K562 (cell line): ENCODE measurements around the gene WBP2NL. TPM values are rescaled to one million over a fixed set of nuclear protein-coding genes. Genes with fewer than 3 reads are reported as not detected.

ENCODE experiments used
- ATAC-seq: fragments of 200-7000 bp; cut with Tn5 transposase; 3 replicates; pipeline ENCODE4 v1.9.1; 2020; ENCODE audit warnings: moderate library complexity
- BruUV-seq: library from RNA; stranded (reverse); fragments of 400-500 nt; replicated peaks from 2 replicates; lab custom pipeline; 2021; lab: Mats Ljungman, UMichigan
- CTCF ChIA-PET: fragments of 300-600 bp; formaldehyde crosslinking; extraction: SDS; loops from one replicate; lab custom pipeline; 2021; ENCODE audit warnings: low intra/inter-chr PET ratio; lab: Yijun Ruan, JAX
- POLR2A ChIA-PET: fragments of 300-600, 350-650 bp; sonication (Branson Sonifier 250); formaldehyde crosslinking; extraction: SDS; loops from one replicate; lab custom pipeline; 2021; ENCODE audit warnings: antibody characterized with exemption, inconsistent platforms; lab: Yijun Ruan, JAX
- DNase-seq, 4 experiments: peaks; one replicate each; pipeline versions ENCODE4 v3.0.0 to v3.0.0-alpha.2; 2011 to 2018; ENCODE audit warnings: low spot score in 3 of 4, mixed read lengths in 3 of 4; ENCODE audit errors: extremely low read depth in 1 of 4
- FAIRE-seq: peaks from 2 replicates; lab custom pipeline; 2011; peaks lifted over from hg19 to GRCh38; lab: Jason Lieb, UNC
- H2AFZ ChIP-seq: 2 replicates; pipeline ENCODE4 v1.6.0; 2011; ENCODE audit warnings: low read depth, low read length, control low read depth, inconsistent platforms
- H3K27ac ChIP-seq: fragments of 200-600 bp; 3 replicates; pipeline ENCODE4 v1.8.0; 2011; ENCODE audit warnings: low read depth, mild to moderate bottlenecking, control low read depth, inconsistent platforms, low read length, moderate library complexity, mixed read lengths; ENCODE audit errors: extremely low read depth
- H3K27me3 ChIP-seq, 2 experiments: fragments of 300-600 bp in 1 of 2; 2 replicates in 1 of 2; 3 replicates in 1 of 2; pipeline versions ENCODE4 v1.6.0 to v1.8.0; 2011; ENCODE audit warnings: inconsistent platforms in 2 of 2, low read length in 2 of 2, mild to moderate bottlenecking in 1 of 2, mixed read lengths in 1 of 2, moderate library complexity in 1 of 2; ENCODE audit not compliant: control insufficient read depth in 2 of 2, insufficient read depth in 2 of 2
- H3K36me3 ChIP-seq: fragments of 300-600 bp; 3 replicates; pipeline ENCODE4 v1.8.0; 2011; ENCODE audit warnings: mild to moderate bottlenecking, low read length, inconsistent platforms; ENCODE audit not compliant: control insufficient read depth, insufficient read depth
- H3K4me1 ChIP-seq, 2 experiments: fragments of 200-600 bp in 1 of 2; replicated peaks in 1 of 2; 2 replicates in 1 of 2; 3 replicates in 1 of 2; pipeline versions ENCODE4 v1.5.1 to v1.8.0; 2011; ENCODE audit warnings: inconsistent platforms in 2 of 2, low read length in 2 of 2, mild to moderate bottlenecking in 1 of 2, mixed read lengths in 1 of 2, moderate library complexity in 1 of 2; ENCODE audit not compliant: control insufficient read depth in 2 of 2, insufficient read depth in 2 of 2
- H3K4me2 ChIP-seq: 2 replicates; pipeline ENCODE4 v1.6.1; 2011; ENCODE audit warnings: low read length, control low read depth, inconsistent platforms, mixed read lengths; ENCODE audit not compliant: insufficient read depth
- H3K4me3 ChIP-seq: fragments of 200-600 bp; sonication (generic), shearing (Covaris generic); 2 replicates; pipeline ENCODE4 v1.5.1; 2016; ENCODE audit warnings: control low read depth, inconsistent platforms
- H3K79me2 ChIP-seq: fragments of 200-600 bp; 3 replicates; pipeline ENCODE4 v1.8.0; 2011; ENCODE audit warnings: low read length, inconsistent platforms; ENCODE audit not compliant: control insufficient read depth, insufficient read depth
- H3K9ac ChIP-seq, 2 experiments: 2 replicates each; pipeline versions ENCODE4 v1.6.0 to v1.6.1; 2011; ENCODE audit warnings: low read depth in 2 of 2, low read length in 2 of 2, control low read depth in 1 of 2, inconsistent platforms in 1 of 2, mild to moderate bottlenecking in 1 of 2, mixed read lengths in 1 of 2; ENCODE audit not compliant: insufficient read depth in 1 of 2
- H3K9me1 ChIP-seq: one replicate; pipeline ENCODE4 v1.6.0; 2011; ENCODE audit warnings: inconsistent platforms, mild to moderate bottlenecking, low read length, moderate library complexity; ENCODE audit not compliant: control insufficient read depth, insufficient read depth
- H3K9me3 ChIP-seq: replicated peaks from 2 replicates; pipeline ENCODE4 v1.5.1; 2011; ENCODE audit warnings: low read depth, low read length, inconsistent platforms; ENCODE audit not compliant: control insufficient read depth, insufficient read depth
- H4K20me1 ChIP-seq: replicated peaks from 2 replicates; pipeline ENCODE4 v1.6.1; 2011; ENCODE audit warnings: low read length, inconsistent platforms, mixed read lengths; ENCODE audit not compliant: control insufficient read depth, insufficient read depth
- CTBP1 ChIP-seq: fragments of 450-650 bp; IDR thresholded peaks from 2 replicates; pipeline ENCODE4 v1.6.1; 2016; ENCODE audit warnings: borderline replicate concordance
- GABPB2 ChIP-seq: fragments of 250-450 bp; sonication (Bioruptor Pico); conservative IDR thresholded peaks from 2 replicates; pipeline ENCODE4 v1.5.1; 2021; ENCODE audit warnings: mild to moderate bottlenecking
- SIRT6 ChIP-seq: IDR thresholded peaks from one replicate; pipeline ENCODE4 v1.6.1; 2012; ENCODE audit warnings: low read depth, mild to moderate bottlenecking, control low read depth, inconsistent platforms, low read length, moderate library complexity
- ZNF197 ChIP-seq: fragments of 200-800 bp; sonication (Bioruptor generic); IDR thresholded peaks from 2 replicates; pipeline ENCODE4 v1.6.1; 2016; ENCODE audit warnings: low read depth, missing genetic modification characterization, missing compliant biosample characterization
- ZNF583 ChIP-seq: fragments of 250-450 bp; sonication (Bioruptor Pico); IDR thresholded peaks from 2 replicates; pipeline ENCODE4 v1.4.0; 2020
- WGBS: fragments of 100-300 bp; shearing (Covaris generic); methylation state at CpG from one replicate; pipeline ENCODE4 v1.1.6; 2016; ENCODE audit warnings: low coverage, mixed read lengths; ENCODE audit not compliant: insufficient coverage; ENCODE audit errors: missing lambda C conversion rate; 5-methylcytosine and 5-hydroxymethylcytosine counted together
- in situ Hi-C: fragments of 300-500 bp; cut with MboI; formaldehyde crosslinking; loops from 4 replicates; pipeline ENCODE4 v1.15.0; 2018; ENCODE audit warnings: inconsistent platforms, mixed read lengths
- intact Hi-C: fragments of 100-400 bp; cut with micrococcal nuclease; formaldehyde crosslinking; loops from 2 replicates; pipeline ENCODE4 v1.14.2; 2022
- polyA plus RNA-seq, 8 experiments: library from polyadenylated mRNA; depleted of rRNA in 4 of 8; stranded (reverse) in 5 of 8; unstranded in 3 of 8; fragments of >200 nt; fragmentation: Nextera tagmentation in 2 of 8; fragmentation: Illumina TruSeq in 1 of 8; extraction: Ambion mirVana in 2 of 8; extraction: Trizol in 1 of 8; gene quantifications; 2 replicates each; pipeline versions ENCODE4 v1.2.1 to v1.2.3, GENCODE V29; 2011 to 2014; ENCODE audit warnings: inconsistent platforms in 1 of 8, missing spikeins in 1 of 8
- total RNA-seq, 7 experiments: library from RNA; depleted of rRNA in 6 of 7; stranded (reverse); fragments of >200 nt in 6 of 7; fragmentation: Illumina TruSeq in 2 of 7; extraction: Trizol in 2 of 7; gene quantifications; 2 replicates each; pipeline versions ENCODE4 v1.2.1 to v1.2.3, GENCODE V29; 2011 to 2021; ENCODE audit warnings: low replicate concordance in 1 of 7
- TF ChIP-seq, protein P1 (sequence below): sonication (generic); formaldehyde crosslinking; IDR thresholded peaks from 2 replicates; pipeline ENCODE4 v1.8.1; 2023; ENCODE audit warnings: mild to moderate bottlenecking, missing genetic modification reagents
- TF ChIP-seq, protein P2 (sequence below), 3 experiments: fragments of 200-800 bp in 1 of 3; fragments of 250-450 bp in 1 of 3; fragments of 450-650 bp in 1 of 3; sonication (Bioruptor Pico) in 1 of 3; sonication (Bioruptor generic) in 1 of 3; formaldehyde crosslinking in 1 of 3; IDR thresholded peaks; 2 replicates each; pipeline versions ENCODE4 v1.6.1 to v1.8.0; 2016 to 2022; ENCODE audit warnings: mild to moderate bottlenecking in 2 of 3, missing genetic modification characterization in 2 of 3, missing compliant biosample characterization in 1 of 3, moderate library complexity in 1 of 3

The WBP2NL gene
- total and polyA plus RNA-seq, 9 of the 15 experiments (the other 6 are each of a cell fraction or from before 2014, with no cell fraction given) = not detected

DNA sequence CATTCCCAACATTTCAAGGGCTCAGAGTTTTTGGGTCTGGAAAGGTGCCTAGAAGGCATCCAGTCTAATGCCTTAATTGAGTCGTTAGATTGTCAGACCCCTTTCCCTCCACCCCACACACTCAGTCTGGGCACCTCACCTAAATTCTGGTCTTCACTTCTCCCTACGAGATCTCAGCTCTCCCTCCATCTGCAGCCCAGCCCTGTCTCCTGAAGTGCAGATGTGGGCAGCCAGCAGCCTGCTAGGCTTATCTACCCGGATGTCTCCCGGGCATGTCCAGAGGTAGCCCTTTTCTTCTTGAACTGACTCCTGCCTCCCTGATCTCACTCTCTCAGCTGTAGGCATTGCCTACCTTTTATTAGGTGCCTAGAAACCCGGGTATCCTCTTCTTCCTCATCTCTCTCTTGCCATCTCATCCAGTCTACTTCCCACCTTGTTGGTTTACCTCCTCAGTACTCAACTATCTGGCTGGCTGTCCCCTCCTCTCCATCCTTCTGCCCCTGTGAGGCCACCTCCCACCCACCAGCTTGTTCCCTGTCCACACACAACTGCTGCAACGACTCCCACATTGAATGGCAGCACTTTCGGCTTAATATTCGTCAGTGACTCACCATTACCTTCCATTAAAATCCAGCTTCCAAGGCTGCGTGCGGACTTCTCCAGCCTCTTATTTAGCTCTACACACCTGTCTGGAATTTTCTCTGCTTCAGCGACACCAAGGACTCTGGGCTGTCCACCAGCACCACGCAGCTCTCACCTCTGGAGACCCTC is 23.1 kb upstream of the WBP2NL start:
- Histone ChIP-seq H3K4me2 (no peak overlapping the region), H3K36me3 (no peaks in the 10 kb centered on the region), H4K20me1 (no peaks in the 10 kb centered on the region), H3K79me2 (no peaks in the 10 kb centered on the region), H3K9me3 (no peaks in the 10 kb centered on the region), H2AFZ (no peak overlapping the region), H3K27me3 (peaks cover 9 to 59% of the 10 kb centered on the region in 2 experiments; a peak in 4 of 5 replicates), H3K4me3 (no peak overlapping the region), H3K27ac (no peak overlapping the region), H3K9ac (no peak overlapping the region), H3K4me1 (peaks cover 0 to 11% of the 10 kb centered on the region in 2 experiments; a peak in 2 of 5 replicates), H3K9me1 (no peaks in the 10 kb centered on the region)
- ChIA-PET CTCF (no interaction called here), POLR2A (interaction anchor here (0.6 to 0.7 kb wide), 2 partner anchors 11 to 276 kb away, joined by 3 to 4 read pairs; partner anchors contain the start of gene MEI1)
- no peak for TF ChIP-seq ZNF583 (CRISPR knock-in tag)
- TF ChIP-seq SIRT6 = no peak
- TF ChIP-seq, protein P1, sequence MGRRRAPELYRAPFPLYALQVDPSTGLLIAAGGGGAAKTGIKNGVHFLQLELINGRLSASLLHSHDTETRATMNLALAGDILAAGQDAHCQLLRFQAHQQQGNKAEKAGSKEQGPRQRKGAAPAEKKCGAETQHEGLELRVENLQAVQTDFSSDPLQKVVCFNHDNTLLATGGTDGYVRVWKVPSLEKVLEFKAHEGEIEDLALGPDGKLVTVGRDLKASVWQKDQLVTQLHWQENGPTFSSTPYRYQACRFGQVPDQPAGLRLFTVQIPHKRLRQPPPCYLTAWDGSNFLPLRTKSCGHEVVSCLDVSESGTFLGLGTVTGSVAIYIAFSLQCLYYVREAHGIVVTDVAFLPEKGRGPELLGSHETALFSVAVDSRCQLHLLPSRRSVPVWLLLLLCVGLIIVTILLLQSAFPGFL (CRISPR knock-in tag) = no peak
- TF ChIP-seq ZNF197 (CRISPR knock-in tag) = no peak
- no peak for TF ChIP-seq CTBP1
- TF ChIP-seq, protein P2, sequence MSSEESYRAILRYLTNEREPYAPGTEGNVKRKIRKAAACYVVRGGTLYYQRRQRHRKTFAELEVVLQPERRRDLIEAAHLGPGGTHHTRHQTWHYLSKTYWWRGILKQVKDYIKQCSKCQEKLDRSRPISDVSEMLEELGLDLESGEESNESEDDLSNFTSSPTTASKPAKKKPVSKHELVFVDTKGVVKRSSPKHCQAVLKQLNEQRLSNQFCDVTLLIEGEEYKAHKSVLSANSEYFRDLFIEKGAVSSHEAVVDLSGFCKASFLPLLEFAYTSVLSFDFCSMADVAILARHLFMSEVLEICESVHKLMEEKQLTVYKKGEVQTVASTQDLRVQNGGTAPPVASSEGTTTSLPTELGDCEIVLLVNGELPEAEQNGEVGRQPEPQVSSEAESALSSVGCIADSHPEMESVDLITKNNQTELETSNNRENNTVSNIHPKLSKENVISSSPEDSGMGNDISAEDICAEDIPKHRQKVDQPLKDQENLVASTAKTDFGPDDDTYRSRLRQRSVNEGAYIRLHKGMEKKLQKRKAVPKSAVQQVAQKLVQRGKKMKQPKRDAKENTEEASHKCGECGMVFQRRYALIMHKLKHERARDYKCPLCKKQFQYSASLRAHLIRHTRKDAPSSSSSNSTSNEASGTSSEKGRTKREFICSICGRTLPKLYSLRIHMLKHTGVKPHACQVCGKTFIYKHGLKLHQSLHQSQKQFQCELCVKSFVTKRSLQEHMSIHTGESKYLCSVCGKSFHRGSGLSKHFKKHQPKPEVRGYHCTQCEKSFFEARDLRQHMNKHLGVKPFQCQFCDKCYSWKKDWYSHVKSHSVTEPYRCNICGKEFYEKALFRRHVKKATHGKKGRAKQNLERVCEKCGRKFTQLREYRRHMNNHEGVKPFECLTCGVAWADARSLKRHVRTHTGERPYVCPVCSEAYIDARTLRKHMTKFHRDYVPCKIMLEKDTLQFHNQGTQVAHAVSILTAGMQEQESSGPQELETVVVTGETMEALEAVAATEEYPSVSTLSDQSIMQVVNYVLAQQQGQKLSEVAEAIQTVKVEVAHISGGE (CRISPR knock-in tag; IDR thresholded peaks at IDR 0.05) = no peak
- TF ChIP-seq GABPB2 (CRISPR knock-in tag) = no peak
- DNase-seq = no peak
- no peak for ATAC-seq
- 1% methylated on average over 11 of the region's 12 CpGs for WGBS
- intact Hi-C loops (no loop called here), in situ Hi-C loops (no loop called here)
- BruUV-seq = no TSS peak
- no peak for FAIRE-seq
